Measurements from ENCODE around the gene UBR2.

- TF ChIP-seq, protein P1, sequence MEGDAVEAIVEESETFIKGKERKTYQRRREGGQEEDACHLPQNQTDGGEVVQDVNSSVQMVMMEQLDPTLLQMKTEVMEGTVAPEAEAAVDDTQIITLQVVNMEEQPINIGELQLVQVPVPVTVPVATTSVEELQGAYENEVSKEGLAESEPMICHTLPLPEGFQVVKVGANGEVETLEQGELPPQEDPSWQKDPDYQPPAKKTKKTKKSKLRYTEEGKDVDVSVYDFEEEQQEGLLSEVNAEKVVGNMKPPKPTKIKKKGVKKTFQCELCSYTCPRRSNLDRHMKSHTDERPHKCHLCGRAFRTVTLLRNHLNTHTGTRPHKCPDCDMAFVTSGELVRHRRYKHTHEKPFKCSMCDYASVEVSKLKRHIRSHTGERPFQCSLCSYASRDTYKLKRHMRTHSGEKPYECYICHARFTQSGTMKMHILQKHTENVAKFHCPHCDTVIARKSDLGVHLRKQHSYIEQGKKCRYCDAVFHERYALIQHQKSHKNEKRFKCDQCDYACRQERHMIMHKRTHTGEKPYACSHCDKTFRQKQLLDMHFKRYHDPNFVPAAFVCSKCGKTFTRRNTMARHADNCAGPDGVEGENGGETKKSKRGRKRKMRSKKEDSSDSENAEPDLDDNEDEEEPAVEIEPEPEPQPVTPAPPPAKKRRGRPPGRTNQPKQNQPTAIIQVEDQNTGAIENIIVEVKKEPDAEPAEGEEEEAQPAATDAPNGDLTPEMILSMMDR (IDR thresholded peaks at IDR 0.05) = no peak
- TF ChIP-seq EP300 (IDR thresholded peaks at IDR 0.05) = no peak
- TF ChIP-seq POLR2A (IDR thresholded peaks at IDR 0.05) = no peak
These were observed 51.7 kb downstream of the UBR2 start for GRCh38 chr6:42615518-42615917.

Measured in ovary (tissue), 3 donors.